Testis (tissue), 3 donors: Measurements from ENCODE around the gene SLC35F4. TPM values are rescaled to one million over a fixed set of nuclear protein-coding genes. Genes with fewer than 3 reads are reported as not detected.
"Not testable (repeated sequence)": the region's sequence is repeated elsewhere in the genome, so short reads cannot be mapped to it uniquely, and the experiment has no call there.

ENCODE experiments used
- DNase-seq: peaks from one replicate; pipeline ENCODE4 v3.0.0-alpha.2; 2019
- H3K27ac ChIP-seq, 2 donors: fragments of 200-600 bp; sonication (generic); one replicate each; pipeline ENCODE4 v1.5.1; 2019
- H3K27me3 ChIP-seq: fragments of 200-600 bp; sonication (generic); one replicate; pipeline ENCODE4 v1.5.1; 2019
- H3K36me3 ChIP-seq: fragments of 200-600 bp; sonication (generic); one replicate; pipeline ENCODE4 v1.5.1; 2017; ENCODE audit warnings: low read depth; ENCODE audit errors: missing control alignments
- H3K4me1 ChIP-seq: fragments of 200-600 bp; sonication (generic); one replicate; pipeline ENCODE4 v1.5.1; 2019
- H3K4me3 ChIP-seq, 2 donors: fragments of 200-600 bp; sonication (generic); one replicate each; pipeline ENCODE4 v1.5.1; 2017 to 2019
- H3K9me3 ChIP-seq: fragments of 200-600 bp; sonication (generic); one replicate; pipeline ENCODE4 v1.5.1; 2017
- POLR2A ChIP-seq: fragments of 450-650 bp; IDR thresholded peaks from one replicate; pipeline ENCODE4 v1.6.1; 2017; ENCODE audit warnings: antibody characterized with exemption, mild to moderate bottlenecking, moderate library complexity
- WGBS, 2 donors: methylation state at CpG; one replicate each; pipeline ENCODE4 v1.1.5; 2018; 5-methylcytosine and 5-hydroxymethylcytosine counted together
- intact Hi-C: fragments of 100-400 bp; cut with DNase I; formaldehyde crosslinking; loops from one replicate; pipeline ENCODE4 v1.15.1; 2023; ENCODE audit warnings: low total_unique reads
- polyA plus RNA-seq: library from polyadenylated mRNA; stranded (reverse); fragments of 350-450 nt; fragmentation: Illumina TruSeq; extraction: RNeasy Lipid Tissue Mini Kit (QIAGEN cat#74804); gene quantifications from one replicate; pipeline ENCODE4 v1.2.3, GENCODE V29; 2014; ENCODE audit warnings: low read depth, low replicate concordance; ENCODE audit not compliant: insufficient read depth
- total RNA-seq, 2 donors: library from RNA; depleted of rRNA; stranded (reverse); fragments of >200 nt; gene quantifications; one replicate each; pipeline ENCODE4 v1.2.3, GENCODE V29; 2016
- TF ChIP-seq, protein P1 (sequence below), 3 experiments: fragments of 450-650 bp in 2 of 3; fragments of 200-600 bp in 1 of 3; sonication (generic) in 1 of 3; IDR thresholded peaks; one replicate each; pipeline ENCODE4 v1.5.1; 2016 to 2019; ENCODE audit warnings: antibody characterized with exemption in 3 of 3, mild to moderate bottlenecking in 2 of 3, moderate library complexity in 1 of 3

The SLC35F4 gene
- total and polyA plus RNA-seq, 3 donors from 2014 or later, result 0.50 to 2.8 (median 2.3) TPM

DNA sequence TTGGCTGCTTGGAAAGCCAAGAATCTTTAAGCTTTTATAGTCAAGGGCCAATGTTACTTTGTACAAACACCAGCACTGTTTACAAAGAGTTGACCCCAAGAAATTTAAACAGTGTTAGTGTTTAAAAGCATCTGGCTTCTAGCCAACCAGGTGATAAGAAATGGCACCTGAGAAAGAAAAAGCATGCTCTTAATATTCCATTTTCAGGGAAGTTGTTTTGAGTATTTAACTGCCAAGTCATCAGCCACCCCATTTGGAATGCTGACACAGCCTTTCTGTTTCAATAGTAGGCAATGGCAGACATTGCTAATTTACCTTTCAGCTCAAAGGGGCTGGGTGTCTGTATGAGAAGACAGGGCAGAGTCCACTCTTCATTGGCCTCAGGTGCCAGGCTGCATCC, 3.7 kb upstream of the SLC35F4 start:
- Histone ChIP-seq H3K27ac (no peak overlapping the region), H3K4me3 (no peak overlapping the region), H3K9me3 (no peaks in the 10 kb centered on the region), H3K36me3 (no peaks in the 10 kb centered on the region), H3K27me3 (no peaks in the 10 kb centered on the region), H3K4me1 (peaks cover 7% of the 10 kb centered on the region)
- DNase-seq, result no peak
- intact Hi-C loops, result no loop called here
- TF ChIP-seq POLR2A, result no peak
- TF ChIP-seq, protein P1, sequence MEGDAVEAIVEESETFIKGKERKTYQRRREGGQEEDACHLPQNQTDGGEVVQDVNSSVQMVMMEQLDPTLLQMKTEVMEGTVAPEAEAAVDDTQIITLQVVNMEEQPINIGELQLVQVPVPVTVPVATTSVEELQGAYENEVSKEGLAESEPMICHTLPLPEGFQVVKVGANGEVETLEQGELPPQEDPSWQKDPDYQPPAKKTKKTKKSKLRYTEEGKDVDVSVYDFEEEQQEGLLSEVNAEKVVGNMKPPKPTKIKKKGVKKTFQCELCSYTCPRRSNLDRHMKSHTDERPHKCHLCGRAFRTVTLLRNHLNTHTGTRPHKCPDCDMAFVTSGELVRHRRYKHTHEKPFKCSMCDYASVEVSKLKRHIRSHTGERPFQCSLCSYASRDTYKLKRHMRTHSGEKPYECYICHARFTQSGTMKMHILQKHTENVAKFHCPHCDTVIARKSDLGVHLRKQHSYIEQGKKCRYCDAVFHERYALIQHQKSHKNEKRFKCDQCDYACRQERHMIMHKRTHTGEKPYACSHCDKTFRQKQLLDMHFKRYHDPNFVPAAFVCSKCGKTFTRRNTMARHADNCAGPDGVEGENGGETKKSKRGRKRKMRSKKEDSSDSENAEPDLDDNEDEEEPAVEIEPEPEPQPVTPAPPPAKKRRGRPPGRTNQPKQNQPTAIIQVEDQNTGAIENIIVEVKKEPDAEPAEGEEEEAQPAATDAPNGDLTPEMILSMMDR (IDR thresholded peaks at IDR 0.05), result no peak

DNA sequence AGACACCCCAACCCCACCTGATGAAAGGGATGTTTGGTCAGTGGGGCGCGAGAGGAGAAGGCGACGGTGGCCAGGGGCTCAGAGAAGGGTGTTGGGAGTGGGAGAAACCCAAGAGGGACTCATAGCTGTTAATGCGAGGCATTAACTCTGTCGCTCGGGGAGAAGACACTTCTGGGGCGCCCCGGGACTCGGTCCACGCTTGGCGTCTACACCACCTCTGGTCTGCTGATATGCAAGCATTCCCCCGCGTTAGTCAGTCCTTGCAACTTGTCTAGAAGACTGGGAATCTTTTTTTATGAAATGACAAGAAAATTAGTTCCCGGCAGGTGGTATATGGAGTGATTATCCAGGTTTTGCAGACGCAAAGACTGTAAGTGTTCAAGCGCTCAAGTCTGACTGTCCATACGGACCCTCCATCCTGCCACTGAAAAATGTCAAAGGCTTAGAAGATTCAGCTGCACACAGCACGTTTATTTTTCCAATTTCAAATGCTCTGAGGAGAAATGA, 360 bp upstream of the SLC35F4 start:
- H3K4me3 ChIP-seq, result peak overlapping the region; percentile 36 to 59
- intact Hi-C loops, result no loop called here

DNA sequence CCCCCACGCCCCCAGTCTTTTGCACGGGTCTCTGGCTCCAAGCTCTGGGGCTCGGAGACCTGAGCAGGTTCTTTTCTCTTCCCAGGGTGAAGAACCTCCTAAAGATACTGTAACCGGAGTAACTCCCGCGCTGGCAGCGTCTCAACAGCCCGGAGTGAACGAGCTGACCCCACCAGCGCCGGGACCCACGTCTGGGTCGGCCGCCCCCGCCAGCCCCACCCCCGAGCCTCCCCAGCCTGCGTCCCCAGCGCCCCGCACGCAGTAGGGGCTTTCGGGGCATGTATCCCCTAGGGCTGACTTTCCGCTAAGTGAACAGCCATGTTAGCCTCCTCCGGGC, 858 bp downstream of the SLC35F4 start:
- intact Hi-C loops, result no loop called here
- no peak for TF ChIP-seq POLR2A
- TF ChIP-seq, protein P1 (IDR thresholded peaks at IDR 0.05), result no peak
- no peak overlapping the region for H3K27ac ChIP-seq
- no peaks in the 10 kb centered on the region for H3K27me3 ChIP-seq
- peak overlapping the region; percentile 36 to 59 for H3K4me3 ChIP-seq
- no peaks in the 10 kb centered on the region for H3K36me3 ChIP-seq
- peaks cover 7% of the 10 kb centered on the region for H3K4me1 ChIP-seq
- no peak for DNase-seq
- WGBS, 2 donors, result 3 to 4% methylated on average over 5 to 16 of the region's 23 CpGs
- H3K9me3 ChIP-seq, result no peaks in the 10 kb centered on the region

More for the DNA sequence above, 360 bp upstream of the SLC35F4 start:
- 12 to 16% methylated on average over 14 to 19 of the region's 19 CpGs for WGBS, 2 donors
- H3K9me3 ChIP-seq, result no peaks in the 10 kb centered on the region
- peaks cover 7% of the 10 kb centered on the region for H3K4me1 ChIP-seq
- no peak for TF ChIP-seq POLR2A
- TF ChIP-seq, protein P1 (IDR thresholded peaks at IDR 0.05), result no peak
- no peak overlapping the region for H3K27ac ChIP-seq
- no peaks in the 10 kb centered on the region for H3K36me3 ChIP-seq
- no peaks in the 10 kb centered on the region for H3K27me3 ChIP-seq
- DNase-seq, result no peak

DNA sequence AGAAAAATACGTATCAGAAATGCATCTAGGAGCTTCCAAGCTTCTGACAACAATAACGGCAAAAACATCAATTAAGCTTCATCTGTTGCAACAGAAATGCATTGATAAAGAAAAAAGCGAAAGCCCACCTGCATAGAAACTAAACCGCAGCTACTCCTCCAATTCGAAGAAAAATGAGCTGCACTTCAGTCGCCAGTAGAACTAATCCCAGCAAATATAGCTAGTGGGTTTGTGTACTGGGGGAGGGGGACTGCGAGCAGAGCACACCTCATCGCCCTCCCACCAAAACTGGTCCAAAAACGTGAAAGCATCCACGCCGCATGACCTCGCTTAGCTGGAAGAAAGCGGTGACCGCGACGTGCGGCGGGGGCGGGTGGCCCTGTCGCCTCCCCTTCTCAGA, 1.2 kb downstream of the SLC35F4 start:
- no peaks in the 10 kb centered on the region for H3K27me3 ChIP-seq
- DNase-seq, result no peak
- peak overlapping the region; percentile 36 to 59 for H3K4me3 ChIP-seq
- 23 to 27% methylated on average over 11 to 20 of the region's 20 CpGs for WGBS, 2 donors
- no peaks in the 10 kb centered on the region for H3K9me3 ChIP-seq
- no peak overlapping the region for H3K27ac ChIP-seq
- H3K4me1 ChIP-seq, result peaks cover 7% of the 10 kb centered on the region
- no peaks in the 10 kb centered on the region for H3K36me3 ChIP-seq
- TF ChIP-seq POLR2A, result no peak
- TF ChIP-seq, protein P1 (IDR thresholded peaks at IDR 0.05), result no peak
- intact Hi-C loops, result no loop called here

DNA sequence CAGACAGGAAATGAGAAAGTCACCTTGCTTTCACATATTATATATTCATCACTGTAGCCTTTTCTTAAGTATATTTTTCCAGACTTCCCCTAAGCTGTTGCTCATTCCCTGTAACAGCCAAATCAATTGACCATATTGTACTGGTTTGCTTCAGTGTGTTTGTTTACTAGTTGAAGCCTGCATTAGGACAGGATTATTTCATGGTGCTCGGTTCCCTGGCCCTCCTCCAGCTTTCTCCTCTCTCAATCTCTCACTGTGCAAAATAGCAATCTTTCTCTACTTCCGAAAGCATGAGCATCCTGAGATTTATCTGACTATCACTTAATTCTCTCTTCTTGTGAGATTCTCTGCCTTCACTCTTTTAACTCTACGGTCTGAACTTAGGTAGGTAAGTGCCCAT, 2.4 kb downstream of the SLC35F4 start:
- WGBS, 2 donors, result 76% methylated on average over 3 of the region's 3 CpGs
- Histone ChIP-seq H3K4me3 (no peak overlapping the region), H3K27me3 (no peaks in the 10 kb centered on the region), H3K4me1 (peaks cover 7% of the 10 kb centered on the region), H3K27ac (no peak overlapping the region), H3K36me3 (no peaks in the 10 kb centered on the region), H3K9me3 (no peaks in the 10 kb centered on the region)
- no peak for DNase-seq
- intact Hi-C loops, result no loop called here
- TF ChIP-seq, protein P1 (IDR thresholded peaks at IDR 0.05), result no peak
- TF ChIP-seq POLR2A, result no peak

DNA sequence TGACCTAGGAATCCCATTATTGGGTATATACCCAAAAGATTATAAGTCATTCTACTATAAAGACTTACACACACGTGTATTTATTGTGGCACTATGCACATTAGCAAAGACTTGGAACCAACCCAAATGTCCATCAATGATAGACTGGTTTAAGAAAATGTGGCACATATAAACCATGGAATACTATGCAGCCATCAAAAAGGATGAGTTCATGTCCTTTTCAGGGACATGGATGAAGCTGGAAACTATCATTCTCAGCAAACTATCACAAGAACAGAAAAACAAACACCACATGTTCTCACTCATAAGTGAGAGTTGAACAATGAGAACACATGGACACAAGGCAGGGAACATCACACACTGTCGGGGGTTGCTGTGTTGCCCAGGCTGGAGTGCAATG, 10.2 kb downstream of the SLC35F4 start:
- H3K4me1 ChIP-seq, H3K36me3 ChIP-seq, H3K9me3 ChIP-seq, intact Hi-C loops, DNase-seq, H3K27ac ChIP-seq, H3K27me3 ChIP-seq, H3K4me3 ChIP-seq: not testable (repeated sequence)
- 85 to 88% methylated on average over 2 of the region's 2 CpGs for WGBS, 2 donors
